Gastrocnemius medialis (tissue), 4 donors: Measurements from ENCODE around the gene CCDC71.

Experiments used
- POLR2A ChIP-seq, 2 donors: fragments of 450-650 bp; IDR thresholded peaks; one replicate each; pipeline ENCODE4 v1.6.1; 2017; ENCODE audit warnings: antibody characterized with exemption in 2 of 2, mild to moderate bottlenecking in 2 of 2, moderate library complexity in 2 of 2
- TF ChIP-seq, protein P1 (sequence below), 5 experiments: fragments of 450-650 bp in 3 of 5; fragments of 200-600 bp in 2 of 5; sonication (generic) in 2 of 5; IDR thresholded peaks in 4 of 5; conservative IDR thresholded peaks in 1 of 5; 1 replicate in 4 of 5; 2 replicates in 1 of 5; pipeline ENCODE4 v1.5.1; 2016 to 2019; ENCODE audit warnings: antibody characterized with exemption in 5 of 5, mild to moderate bottlenecking in 3 of 5, moderate library complexity in 3 of 5

DNA sequence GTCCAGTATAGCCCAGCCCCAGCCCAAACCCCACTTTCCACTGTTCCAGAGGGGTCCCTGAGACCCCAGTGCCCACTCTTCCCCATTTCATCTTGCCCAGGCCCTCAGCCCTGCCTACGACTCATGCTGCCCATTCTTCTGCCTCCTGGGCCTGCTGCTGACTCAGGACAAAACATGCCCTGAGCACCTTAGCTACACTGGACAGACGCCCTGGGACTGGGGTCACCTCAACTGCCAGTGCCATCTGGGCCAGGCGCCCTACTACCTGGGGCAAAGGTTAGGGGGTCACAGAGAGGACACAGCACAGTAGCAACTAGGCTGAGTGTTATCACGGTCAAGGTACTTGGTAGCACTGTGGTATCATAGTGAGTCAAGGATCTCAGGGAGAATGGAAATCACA lies 30.6 kb downstream of the CCDC71 start:
- TF ChIP-seq, protein P1, sequence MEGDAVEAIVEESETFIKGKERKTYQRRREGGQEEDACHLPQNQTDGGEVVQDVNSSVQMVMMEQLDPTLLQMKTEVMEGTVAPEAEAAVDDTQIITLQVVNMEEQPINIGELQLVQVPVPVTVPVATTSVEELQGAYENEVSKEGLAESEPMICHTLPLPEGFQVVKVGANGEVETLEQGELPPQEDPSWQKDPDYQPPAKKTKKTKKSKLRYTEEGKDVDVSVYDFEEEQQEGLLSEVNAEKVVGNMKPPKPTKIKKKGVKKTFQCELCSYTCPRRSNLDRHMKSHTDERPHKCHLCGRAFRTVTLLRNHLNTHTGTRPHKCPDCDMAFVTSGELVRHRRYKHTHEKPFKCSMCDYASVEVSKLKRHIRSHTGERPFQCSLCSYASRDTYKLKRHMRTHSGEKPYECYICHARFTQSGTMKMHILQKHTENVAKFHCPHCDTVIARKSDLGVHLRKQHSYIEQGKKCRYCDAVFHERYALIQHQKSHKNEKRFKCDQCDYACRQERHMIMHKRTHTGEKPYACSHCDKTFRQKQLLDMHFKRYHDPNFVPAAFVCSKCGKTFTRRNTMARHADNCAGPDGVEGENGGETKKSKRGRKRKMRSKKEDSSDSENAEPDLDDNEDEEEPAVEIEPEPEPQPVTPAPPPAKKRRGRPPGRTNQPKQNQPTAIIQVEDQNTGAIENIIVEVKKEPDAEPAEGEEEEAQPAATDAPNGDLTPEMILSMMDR (IDR thresholded peaks at IDR 0.05 in 4 of 5, conservative IDR thresholded peaks at IDR 0.05 in 1 of 5), result no peak
- TF ChIP-seq POLR2A (IDR thresholded peaks at IDR 0.05), result no peak
